GM10248 (cell line): ENCODE results near the gene HMCN2.

Experiments
- CTCF ChIA-PET: fragments of 300-600 bp; sonication (Branson Sonifier 250); formaldehyde crosslinking; extraction: SDS; loops from one replicate; lab custom pipeline; 2021; ENCODE audit warnings: antibody characterized with exemption; lab: Yijun Ruan, JAX
- POLR2A ChIA-PET: fragments of 350-650 bp; sonication (Branson Sonifier 250); formaldehyde crosslinking; extraction: SDS; loops from one replicate; lab custom pipeline; 2020; ENCODE audit warnings: antibody characterized with exemption; lab: Yijun Ruan, JAX
- DNase-seq: peaks from one replicate; pipeline ENCODE4 v3.0.0; 2012; ENCODE audit errors: extremely low spot score
- TF ChIP-seq, protein P1 (sequence below): IDR thresholded peaks from 2 replicates; pipeline ENCODE4 v1.5.1; 2012; ENCODE audit warnings: mild to moderate bottlenecking, low read depth; ENCODE audit errors: extremely low read depth, missing control alignments, control extremely low read depth

The HMCN2 gene

DNA sequence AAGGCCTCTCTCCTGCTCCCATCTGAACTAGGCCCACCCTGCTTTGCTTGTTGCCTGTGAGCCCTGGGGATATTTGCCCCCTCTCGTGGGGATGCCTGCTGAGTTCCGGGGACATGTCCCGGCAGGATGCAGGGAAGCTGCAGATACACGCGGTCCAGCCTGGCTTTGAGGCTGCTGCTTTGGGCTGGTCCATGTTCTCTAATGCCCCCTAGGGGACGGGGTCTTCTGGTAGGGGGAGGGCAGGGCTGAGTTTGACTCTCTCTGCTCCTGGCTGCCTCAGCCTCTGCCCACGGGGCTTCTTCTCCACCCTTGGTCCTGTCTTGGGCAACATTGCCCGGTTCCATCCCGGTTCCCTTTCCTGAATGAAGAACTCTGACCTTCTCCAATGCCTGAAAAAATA is 94.3 kb downstream of the HMCN2 start:
- TF ChIP-seq, protein P1, sequence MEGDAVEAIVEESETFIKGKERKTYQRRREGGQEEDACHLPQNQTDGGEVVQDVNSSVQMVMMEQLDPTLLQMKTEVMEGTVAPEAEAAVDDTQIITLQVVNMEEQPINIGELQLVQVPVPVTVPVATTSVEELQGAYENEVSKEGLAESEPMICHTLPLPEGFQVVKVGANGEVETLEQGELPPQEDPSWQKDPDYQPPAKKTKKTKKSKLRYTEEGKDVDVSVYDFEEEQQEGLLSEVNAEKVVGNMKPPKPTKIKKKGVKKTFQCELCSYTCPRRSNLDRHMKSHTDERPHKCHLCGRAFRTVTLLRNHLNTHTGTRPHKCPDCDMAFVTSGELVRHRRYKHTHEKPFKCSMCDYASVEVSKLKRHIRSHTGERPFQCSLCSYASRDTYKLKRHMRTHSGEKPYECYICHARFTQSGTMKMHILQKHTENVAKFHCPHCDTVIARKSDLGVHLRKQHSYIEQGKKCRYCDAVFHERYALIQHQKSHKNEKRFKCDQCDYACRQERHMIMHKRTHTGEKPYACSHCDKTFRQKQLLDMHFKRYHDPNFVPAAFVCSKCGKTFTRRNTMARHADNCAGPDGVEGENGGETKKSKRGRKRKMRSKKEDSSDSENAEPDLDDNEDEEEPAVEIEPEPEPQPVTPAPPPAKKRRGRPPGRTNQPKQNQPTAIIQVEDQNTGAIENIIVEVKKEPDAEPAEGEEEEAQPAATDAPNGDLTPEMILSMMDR: no peak
- ChIA-PET POLR2A (no interaction called here), CTCF (interaction anchor here (1.0 kb wide), 1 partner anchor 17 kb away, joined by 3 read pairs; no protein-coding TSS in a partner anchor)
- DNase-seq: no peak

DNA sequence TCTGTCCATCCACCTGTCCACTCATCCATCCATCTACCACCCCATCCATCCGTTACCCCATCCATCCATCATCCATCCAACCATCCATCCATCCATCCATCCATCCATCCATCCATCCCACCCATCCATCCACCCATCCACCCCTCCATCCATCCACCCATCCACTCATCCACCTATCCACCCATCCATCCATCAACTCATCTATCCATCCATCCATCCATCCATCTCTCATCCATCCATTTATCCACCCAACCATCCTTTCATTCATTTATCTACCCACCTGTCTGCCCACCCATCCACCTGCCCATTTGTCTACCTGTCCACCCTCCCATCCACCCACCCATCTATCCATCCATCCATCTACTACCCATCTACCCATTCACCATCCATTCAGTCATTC is 95.1 kb downstream of the HMCN2 start:
- TF ChIP-seq, protein P1: no peak
- CTCF ChIA-PET: no interaction called here
- POLR2A ChIA-PET: no interaction called here
- DNase-seq: no peak

DNA sequence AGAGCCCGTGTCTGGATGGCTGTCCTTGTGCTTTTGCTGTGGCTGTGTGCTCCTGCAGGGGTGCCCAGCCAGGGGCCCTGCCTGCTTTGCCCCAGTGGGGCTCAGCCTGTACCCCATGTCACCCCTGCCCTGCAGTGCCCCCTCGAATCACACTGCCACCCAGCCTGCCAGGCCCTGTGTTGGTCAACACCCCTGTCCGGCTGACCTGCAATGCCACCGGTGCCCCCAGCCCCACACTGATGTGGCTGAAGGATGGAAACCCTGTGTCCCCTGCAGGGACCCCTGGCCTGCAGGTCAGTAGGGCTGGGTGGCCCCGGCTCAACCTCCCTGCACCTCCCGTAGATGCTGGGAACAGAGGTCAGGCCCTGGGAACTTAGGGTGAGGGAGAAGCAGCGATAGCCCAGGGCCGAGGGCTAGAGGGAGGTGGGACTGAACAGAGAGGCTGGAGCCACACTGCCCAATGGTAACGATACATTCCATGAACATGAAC is 96.4 kb downstream of the HMCN2 start:
- TF ChIP-seq, protein P1: no peak
- POLR2A ChIA-PET: no interaction called here
- CTCF ChIA-PET: no interaction called here
- no peak for DNase-seq

DNA sequence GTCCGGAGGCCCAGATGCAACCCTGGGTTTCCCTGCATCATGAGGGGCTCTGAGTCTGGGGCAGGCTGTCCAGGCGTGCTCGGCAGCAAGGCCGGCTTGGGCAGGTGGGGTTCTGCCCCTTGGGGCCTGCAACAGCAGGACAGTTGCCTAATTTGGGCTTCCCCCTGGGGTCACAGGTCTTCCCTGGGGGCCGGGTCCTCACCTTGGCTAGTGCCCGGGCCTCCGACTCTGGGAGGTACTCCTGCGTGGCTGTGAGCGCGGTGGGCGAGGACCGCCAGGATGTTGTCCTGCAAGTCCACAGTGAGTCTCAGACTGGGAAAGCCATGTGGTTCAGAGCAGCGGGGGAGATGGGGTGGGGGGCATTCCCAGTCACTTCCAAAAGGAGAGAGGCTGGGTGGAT is 97.1 kb downstream of the HMCN2 start:
- TF ChIP-seq, protein P1: no peak
- POLR2A ChIA-PET: interaction anchor here (0.6 kb wide), 2 partner anchors 8 to 252 kb away, joined by 4 to 5 read pairs; no protein-coding TSS in a partner anchor
- CTCF ChIA-PET: interaction anchor here (1.3 kb wide), 1 partner anchor 15 kb away, joined by 3 read pairs; no protein-coding TSS in a partner anchor
- DNase-seq: no peak

DNA sequence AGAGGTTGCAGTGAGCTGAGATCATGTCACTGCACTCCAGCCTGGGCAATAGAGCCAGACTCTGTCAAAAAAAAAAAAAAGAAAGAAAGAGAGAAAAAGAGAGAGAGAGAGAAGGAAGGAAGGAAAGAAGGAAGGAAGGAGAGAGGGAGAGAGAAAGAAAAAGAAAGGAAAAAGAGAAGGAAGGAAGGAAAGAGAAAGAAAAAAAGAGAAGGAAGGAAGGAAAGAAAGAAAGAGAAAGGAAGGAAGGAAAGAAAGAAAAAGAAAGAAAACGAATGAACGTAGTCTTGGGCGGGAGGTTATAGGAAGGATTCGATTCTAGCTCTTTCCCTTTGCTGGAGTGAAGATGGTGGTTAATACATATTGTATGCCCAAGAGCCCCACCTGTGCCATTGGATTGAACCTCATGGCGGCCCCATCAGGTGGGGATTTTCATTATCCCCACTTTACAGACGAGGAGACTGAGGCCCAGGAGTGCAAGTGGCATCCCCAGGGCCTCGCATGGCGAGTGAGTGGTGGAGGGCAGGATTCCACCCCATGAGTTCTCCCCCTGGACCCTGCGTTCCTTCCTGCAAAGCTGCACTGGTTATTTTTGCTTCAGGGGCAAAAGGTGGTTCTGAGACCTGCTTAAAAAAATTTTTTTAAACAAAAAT is 98.3 kb downstream of the HMCN2 start:
- DNase-seq: no peak
- CTCF ChIA-PET: interaction anchor here (1.3 kb wide), 1 partner anchor 14 kb away, joined by 3 read pairs; no protein-coding TSS in a partner anchor
- POLR2A ChIA-PET: no interaction called here
- TF ChIP-seq, protein P1: no peak

DNA sequence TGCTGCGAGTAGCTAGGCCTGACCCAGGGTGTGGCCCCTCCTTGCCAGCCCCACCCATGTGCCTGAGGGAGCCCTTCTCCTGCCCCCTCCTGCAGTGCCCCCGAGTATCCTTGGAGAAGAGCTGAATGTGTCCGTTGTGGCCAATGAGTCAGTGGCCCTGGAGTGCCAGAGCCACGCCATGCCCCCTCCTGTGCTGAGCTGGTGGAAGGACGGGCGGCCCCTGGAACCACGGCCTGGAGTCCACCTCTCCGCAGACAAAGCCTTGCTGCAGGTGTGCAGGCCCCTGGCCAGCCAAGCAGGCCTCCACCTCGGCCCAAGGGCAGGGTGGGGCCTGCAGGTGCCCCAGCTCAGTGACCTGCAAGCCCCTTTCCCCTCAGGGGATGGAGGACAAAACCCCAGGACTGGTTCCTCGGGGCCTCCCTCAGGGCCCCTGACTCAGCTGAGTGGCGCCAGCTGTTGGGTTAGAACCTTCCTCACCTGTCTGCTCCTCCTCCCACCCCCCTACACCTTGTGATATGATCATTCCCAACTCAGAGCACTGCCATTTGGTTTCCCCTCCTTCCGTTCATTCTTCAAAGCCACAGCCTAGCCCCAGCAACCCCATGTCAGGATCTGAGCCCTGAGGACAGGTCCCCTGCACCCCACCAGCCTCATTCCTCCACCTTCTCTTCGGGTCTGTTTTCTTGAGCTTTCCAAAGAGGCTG is 99.2 kb downstream of the HMCN2 start:
- TF ChIP-seq, protein P1: no peak
- DNase-seq: no peak
- ChIA-PET POLR2A (no interaction called here), CTCF (no interaction called here)
